Thyroid gland (tissue), 4 donors: ENCODE measurements around the gene PTPN13. TPM values are rescaled to one million over a fixed set of nuclear protein-coding genes. Genes with fewer than 3 reads are reported as not detected.

Source experiments
- DNase-seq, 2 donors: peaks; one replicate each; pipeline ENCODE4 v3.0.0-alpha.2; 2019
- H3K27ac ChIP-seq, 3 donors: fragments of 200-600 bp; sonication (generic); 1 replicate in 2 of 3; 2 replicates in 1 of 3; pipeline ENCODE4 v1.5.1; 2016 to 2019; ENCODE audit warnings: mild to moderate bottlenecking in 1 of 3, moderate library complexity in 1 of 3
- H3K27me3 ChIP-seq: fragments of 200-600 bp; sonication (generic); one replicate; pipeline ENCODE4 v1.5.1; 2019
- H3K36me3 ChIP-seq, 2 donors: fragments of 200-600 bp; sonication (generic); one replicate each; pipeline ENCODE4 v1.5.1; 2016 to 2019
- H3K4me1 ChIP-seq, 2 donors: fragments of 200-600 bp; sonication (generic); one replicate each; pipeline ENCODE4 v1.5.1; 2017 to 2019
- H3K4me3 ChIP-seq, 3 donors: fragments of 200-600 bp; sonication (generic); replicated peaks in 1 of 3; 1 replicate in 2 of 3; 2 replicates in 1 of 3; pipeline ENCODE4 v1.5.1; 2016; ENCODE audit warnings: mild to moderate bottlenecking in 1 of 3
- H3K9me3 ChIP-seq: fragments of 200-600 bp; sonication (generic); one replicate; pipeline ENCODE4 v1.5.1; 2017
- POLR2A ChIP-seq, 2 donors: fragments of 450-650 bp; IDR thresholded peaks; one replicate each; pipeline ENCODE4 v1.6.1; 2017; ENCODE audit warnings: antibody characterized with exemption in 2 of 2, mild to moderate bottlenecking in 2 of 2, moderate library complexity in 1 of 2
- WGBS, 2 donors: methylation state at CpG; one replicate each; pipeline ENCODE4 v1.1.5; 2017; 5-methylcytosine and 5-hydroxymethylcytosine counted together
- intact Hi-C: fragments of 100-400 bp; cut with DNase I; formaldehyde crosslinking; loops from one replicate; pipeline ENCODE4 v1.15.1; 2023
- total RNA-seq, 4 donors: library from RNA; depleted of rRNA; stranded (reverse); fragments of >200 nt; gene quantifications; one replicate each; pipeline ENCODE4 v1.2.3, GENCODE V29; 2016
- TF ChIP-seq, protein P1 (sequence below), 6 experiments: fragments of 200-600 bp in 3 of 6; fragments of 450-650 bp in 3 of 6; sonication (generic) in 3 of 6; IDR thresholded peaks; one replicate each; pipeline ENCODE4 v1.5.1; 2016 to 2019; ENCODE audit warnings: antibody characterized with exemption in 6 of 6, mild to moderate bottlenecking in 2 of 6, inconsistent platforms in 1 of 6, moderate library complexity in 1 of 6

The PTPN13 gene
- total RNA-seq, 4 donors from 2014 or later, result 49.7 to 89.5 (median 64.0) TPM

DNA sequence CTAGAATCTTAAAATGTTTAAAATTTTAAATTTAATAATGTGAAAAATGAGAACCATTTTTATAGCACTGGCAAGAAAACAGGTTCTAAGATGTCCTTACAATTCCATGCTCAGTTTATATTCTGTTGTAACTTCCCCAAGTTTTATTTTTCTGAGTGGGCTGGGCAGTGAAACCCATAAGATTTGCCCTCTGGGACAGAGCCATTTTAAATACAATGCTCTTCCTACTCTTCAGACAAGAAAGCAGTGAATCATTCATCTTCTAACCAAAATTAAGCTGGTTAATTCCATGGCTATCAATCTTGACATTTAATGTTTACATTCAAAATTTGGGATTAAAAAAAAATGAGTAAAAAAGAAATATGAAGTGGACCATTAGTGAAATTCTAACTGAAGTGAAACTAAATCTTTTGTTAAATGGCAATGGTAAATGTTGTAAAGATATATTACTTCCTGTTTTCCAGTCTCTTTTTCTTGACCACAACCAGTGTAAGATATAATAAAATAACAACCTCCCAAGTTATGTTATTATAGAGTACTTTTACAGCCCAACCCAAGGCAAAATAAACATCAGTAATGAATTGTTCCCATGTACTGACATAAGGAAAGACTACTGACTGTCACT, 37.2 kb upstream of the PTPN13 start:
- TF ChIP-seq POLR2A (IDR thresholded peaks at IDR 0.05), result no peak
- TF ChIP-seq, protein P1, sequence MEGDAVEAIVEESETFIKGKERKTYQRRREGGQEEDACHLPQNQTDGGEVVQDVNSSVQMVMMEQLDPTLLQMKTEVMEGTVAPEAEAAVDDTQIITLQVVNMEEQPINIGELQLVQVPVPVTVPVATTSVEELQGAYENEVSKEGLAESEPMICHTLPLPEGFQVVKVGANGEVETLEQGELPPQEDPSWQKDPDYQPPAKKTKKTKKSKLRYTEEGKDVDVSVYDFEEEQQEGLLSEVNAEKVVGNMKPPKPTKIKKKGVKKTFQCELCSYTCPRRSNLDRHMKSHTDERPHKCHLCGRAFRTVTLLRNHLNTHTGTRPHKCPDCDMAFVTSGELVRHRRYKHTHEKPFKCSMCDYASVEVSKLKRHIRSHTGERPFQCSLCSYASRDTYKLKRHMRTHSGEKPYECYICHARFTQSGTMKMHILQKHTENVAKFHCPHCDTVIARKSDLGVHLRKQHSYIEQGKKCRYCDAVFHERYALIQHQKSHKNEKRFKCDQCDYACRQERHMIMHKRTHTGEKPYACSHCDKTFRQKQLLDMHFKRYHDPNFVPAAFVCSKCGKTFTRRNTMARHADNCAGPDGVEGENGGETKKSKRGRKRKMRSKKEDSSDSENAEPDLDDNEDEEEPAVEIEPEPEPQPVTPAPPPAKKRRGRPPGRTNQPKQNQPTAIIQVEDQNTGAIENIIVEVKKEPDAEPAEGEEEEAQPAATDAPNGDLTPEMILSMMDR (IDR thresholded peaks at IDR 0.05), result no peak
- no peaks in the 10 kb centered on the region for H3K9me3 ChIP-seq
- intact Hi-C loops, result no loop called here
- H3K4me1 ChIP-seq, result peaks cover 13 to 16% of the 10 kb centered on the region in 2 donors
- no peak overlapping the region for H3K4me3 ChIP-seq
- no peaks in the 10 kb centered on the region for H3K36me3 ChIP-seq
- no peak for DNase-seq
- H3K27ac ChIP-seq, result no peak overlapping the region
- no peaks in the 10 kb centered on the region for H3K27me3 ChIP-seq

DNA sequence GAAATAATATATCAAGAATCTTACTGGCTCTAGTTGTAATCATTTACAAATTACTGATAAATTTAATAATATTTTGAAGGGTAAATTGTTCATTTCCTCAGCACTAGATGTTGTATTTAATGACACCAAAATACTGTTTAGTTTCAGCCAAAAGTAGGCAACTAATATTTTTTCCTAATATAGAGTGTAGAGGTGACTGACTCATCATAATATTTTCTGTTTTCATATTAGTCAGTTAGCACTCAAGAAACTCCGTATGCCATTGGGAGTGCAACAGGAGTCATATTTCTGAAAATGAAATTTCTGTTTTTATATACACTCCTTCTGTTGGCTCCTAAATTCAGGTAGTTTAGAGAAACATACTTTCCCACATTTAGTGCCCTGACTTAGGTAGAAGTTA, 36.6 kb upstream of the PTPN13 start:
- Histone ChIP-seq H3K4me3 (no peak overlapping the region), H3K9me3 (no peaks in the 10 kb centered on the region), H3K36me3 (no peaks in the 10 kb centered on the region), H3K4me1 (peaks cover 13 to 16% of the 10 kb centered on the region in 2 donors), H3K27ac (no peak overlapping the region), H3K27me3 (no peaks in the 10 kb centered on the region)
- 68 to 84% methylated on average over 1 of the region's 1 CpG for WGBS, 2 donors
- intact Hi-C loops, result no loop called here
- TF ChIP-seq POLR2A (IDR thresholded peaks at IDR 0.05), result no peak
- TF ChIP-seq, protein P1 (IDR thresholded peaks at IDR 0.05), result no peak
- DNase-seq, result no peak

DNA sequence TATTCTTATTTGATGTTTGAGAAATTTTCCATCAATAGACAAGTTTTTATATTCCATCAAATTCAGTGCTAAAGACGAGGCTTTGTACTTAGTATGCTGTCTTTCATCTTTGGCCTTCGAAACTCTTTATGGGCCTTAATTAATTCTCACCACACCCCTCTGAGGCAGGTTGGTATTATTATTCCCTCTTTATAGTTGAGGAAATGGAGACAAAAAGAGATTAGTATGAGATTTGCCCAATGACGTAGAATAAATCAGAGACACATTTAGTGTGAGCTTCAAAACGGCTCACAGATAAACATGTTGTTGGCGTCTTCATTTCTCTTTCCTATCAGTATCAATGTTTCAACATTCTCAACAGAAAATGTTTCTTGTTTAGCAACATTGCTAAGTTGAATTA, 35.9 kb upstream of the PTPN13 start:
- peaks cover 13 to 16% of the 10 kb centered on the region in 2 donors for H3K4me1 ChIP-seq
- no peaks in the 10 kb centered on the region for H3K27me3 ChIP-seq
- DNase-seq, result no peak
- no peak for TF ChIP-seq POLR2A (IDR thresholded peaks at IDR 0.05)
- TF ChIP-seq, protein P1 (IDR thresholded peaks at IDR 0.05), result no peak
- 94 to 96% methylated on average over 5 of the region's 5 CpGs for WGBS, 2 donors
- intact Hi-C loops, result no loop called here
- H3K4me3 ChIP-seq, result no peak overlapping the region
- no peak overlapping the region for H3K27ac ChIP-seq
- no peaks in the 10 kb centered on the region for H3K9me3 ChIP-seq
- H3K36me3 ChIP-seq, result no peaks in the 10 kb centered on the region

DNA sequence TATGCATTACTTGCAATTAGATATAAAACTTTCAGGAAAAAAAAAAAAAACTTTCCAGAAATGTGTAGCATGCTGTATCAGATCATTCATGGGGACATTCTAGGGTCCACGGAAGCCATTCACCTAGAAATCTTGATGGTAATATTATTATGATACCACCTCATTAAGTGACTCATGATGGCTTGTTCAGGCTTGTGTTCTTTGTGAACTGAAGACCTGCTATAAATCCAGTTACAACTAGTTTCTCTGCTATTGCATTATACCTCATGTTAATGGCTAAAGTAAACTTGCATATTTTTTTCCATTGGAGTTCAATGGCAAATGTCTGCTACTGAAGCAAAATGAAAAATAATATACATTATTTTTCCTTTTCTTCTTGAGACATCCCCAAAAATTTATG, 35.3 kb upstream of the PTPN13 start:
- H3K27ac ChIP-seq, result no peak overlapping the region
- no peak for DNase-seq
- intact Hi-C loops, result no loop called here
- no peaks in the 10 kb centered on the region for H3K36me3 ChIP-seq
- no peaks in the 10 kb centered on the region for H3K27me3 ChIP-seq
- H3K4me3 ChIP-seq, result no peak overlapping the region
- H3K9me3 ChIP-seq, result no peaks in the 10 kb centered on the region
- no peak for TF ChIP-seq POLR2A (IDR thresholded peaks at IDR 0.05)
- TF ChIP-seq, protein P1 (IDR thresholded peaks at IDR 0.05), result no peak
- WGBS, 2 donors, result 90 to 97% methylated on average over 1 of the region's 1 CpG
- H3K4me1 ChIP-seq, result peaks cover 13 to 16% of the 10 kb centered on the region in 2 donors

DNA sequence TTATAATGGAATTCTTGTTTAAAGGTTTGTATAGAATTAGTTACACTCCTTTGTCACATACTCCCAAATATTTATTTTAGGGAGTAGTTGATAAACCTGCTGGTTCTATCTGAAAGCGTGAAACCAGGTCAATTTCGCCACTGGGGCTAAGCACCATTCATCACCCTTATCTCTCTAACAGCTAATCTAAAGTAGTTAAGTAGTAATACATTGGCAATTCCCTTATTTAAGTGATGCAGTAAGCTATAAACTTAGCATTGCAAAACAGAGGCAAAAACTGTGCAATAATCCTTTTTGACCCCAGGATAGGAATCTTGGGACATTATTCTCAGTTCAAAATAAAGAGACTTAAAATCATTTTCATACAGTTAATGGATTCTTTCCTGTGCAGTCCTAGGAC, 33.7 kb upstream of the PTPN13 start:
- WGBS, 2 donors, result 89 to 92% methylated on average over 2 of the region's 2 CpGs
- Histone ChIP-seq H3K36me3 (no peaks in the 10 kb centered on the region), H3K9me3 (no peaks in the 10 kb centered on the region), H3K27ac (no peak overlapping the region), H3K27me3 (no peaks in the 10 kb centered on the region), H3K4me3 (no peak overlapping the region), H3K4me1 (peaks cover 13 to 20% of the 10 kb centered on the region in 2 donors)
- TF ChIP-seq, protein P1 (IDR thresholded peaks at IDR 0.05), result no peak
- TF ChIP-seq POLR2A (IDR thresholded peaks at IDR 0.05), result no peak
- no peak for DNase-seq
- intact Hi-C loops, result no loop called here
